Hematopoietic multipotent progenitor cell treated with erythropoietin and hydrocortisone succinate and interleukin-3 and kit ligand, for 8 days (in vitro differentiated cells): ENCODE measurements around the gene MRPS31.
"Not testable (repeated sequence)": the region's sequence is repeated elsewhere in the genome, so short reads cannot be mapped to it uniquely, and the experiment has no call there.

ENCODE experiments used
- DNase-seq: peaks from one replicate; pipeline ENCODE4 v3.0.0-alpha.2; 2015

MRPS31 gene

GRCh38 chr13:40789275-40790153 lies 18.5 kb upstream of the MRPS31 start, which contains the start of gene SLC25A15:
Gene SLC25A15, plus strand, starts transcription at chr13:40789611. Its CDS starts 3,616 bp downstream, at chr13:40793227.
- peak; percentile 84 for DNase-seq

GRCh38 chr13:40788540-40789274 lies 17.7 kb upstream of the MRPS31 start:
- DNase-seq: not testable (repeated sequence)

- no peak for DNase-seq
These were observed 16.1 kb upstream of the MRPS31 start for GRCh38 chr13:40787062-40787461.

GRCh38 chr13:40786568-40786996 lies 15.6 kb upstream of the MRPS31 start:
- no peak for DNase-seq

GRCh38 chr13:40784540-40784939 lies 13.6 kb upstream of the MRPS31 start:
- no peak for DNase-seq

GRCh38 chr13:40782971-40783370 lies 12.0 kb upstream of the MRPS31 start:
- DNase-seq: not testable (repeated sequence)

GRCh38 chr13:40781717-40782116 lies 10.7 kb upstream of the MRPS31 start:
- DNase-seq: no peak

- DNase-seq: no peak
These were observed 9.9 kb upstream of the MRPS31 start for GRCh38 chr13:40780822-40781401.

GRCh38 chr13:40779796-40780285 lies 8.9 kb upstream of the MRPS31 start:
- DNase-seq: no peak

GRCh38 chr13:40779049-40779448 lies 8.1 kb upstream of the MRPS31 start:
- DNase-seq: no peak

GRCh38 chr13:40777809-40778175 lies 6.8 kb upstream of the MRPS31 start:
- DNase-seq: no peak

- peak; percentile 88 for DNase-seq
These were observed 6.3 kb upstream of the MRPS31 start for GRCh38 chr13:40777166-40777808.

- DNase-seq: peak; percentile 72
These were observed 5.7 kb upstream of the MRPS31 start for GRCh38 chr13:40776681-40777165.

- no peak for DNase-seq
These were observed 5.2 kb upstream of the MRPS31 start for GRCh38 chr13:40776232-40776631.

GRCh38 chr13:40774672-40775071 lies 3.7 kb upstream of the MRPS31 start:
- no peak for DNase-seq

- DNase-seq: no peak
These were observed 1.9 kb upstream of the MRPS31 start for GRCh38 chr13:40772765-40773473.

GRCh38 chr13:40770609-40770933 lies 419 bp downstream of the MRPS31 start:
- DNase-seq: peak; percentile 9

GRCh38 chr13:40769970-40770369 lies 1.0 kb downstream of the MRPS31 start:
- DNase-seq: no peak

- DNase-seq: no peak
These were observed 5.4 kb downstream of the MRPS31 start for GRCh38 chr13:40765602-40766001.

GRCh38 chr13:40764587-40765403 lies 6.2 kb downstream of the MRPS31 start:
- DNase-seq: peak; percentile 58

- no peak for DNase-seq
These were observed 8.1 kb downstream of the MRPS31 start for GRCh38 chr13:40762849-40763248.
